ENCODE results near the gene SPATS2.

Gene SPATS2

DNA sequence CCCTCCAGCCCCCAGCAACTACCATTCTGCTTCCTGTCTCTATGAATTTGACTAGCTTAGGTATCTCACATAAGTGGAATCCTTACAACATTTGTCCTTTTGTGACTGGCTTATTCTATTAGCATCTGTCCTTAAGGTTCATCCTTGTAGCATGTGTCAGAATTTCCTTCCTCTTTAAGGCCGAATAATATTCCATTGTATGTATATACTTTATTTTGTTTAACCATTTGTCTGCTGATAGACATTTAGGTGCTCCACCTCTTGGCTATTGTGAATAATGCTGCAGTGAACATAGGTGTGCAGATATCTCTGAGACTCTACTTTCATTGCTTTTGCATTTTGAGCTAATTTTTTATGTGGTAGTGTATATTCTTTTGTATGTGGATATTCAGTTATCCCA is 75.7 kb downstream of the SPATS2 start:
- TF ChIP-seq, protein P1, sequence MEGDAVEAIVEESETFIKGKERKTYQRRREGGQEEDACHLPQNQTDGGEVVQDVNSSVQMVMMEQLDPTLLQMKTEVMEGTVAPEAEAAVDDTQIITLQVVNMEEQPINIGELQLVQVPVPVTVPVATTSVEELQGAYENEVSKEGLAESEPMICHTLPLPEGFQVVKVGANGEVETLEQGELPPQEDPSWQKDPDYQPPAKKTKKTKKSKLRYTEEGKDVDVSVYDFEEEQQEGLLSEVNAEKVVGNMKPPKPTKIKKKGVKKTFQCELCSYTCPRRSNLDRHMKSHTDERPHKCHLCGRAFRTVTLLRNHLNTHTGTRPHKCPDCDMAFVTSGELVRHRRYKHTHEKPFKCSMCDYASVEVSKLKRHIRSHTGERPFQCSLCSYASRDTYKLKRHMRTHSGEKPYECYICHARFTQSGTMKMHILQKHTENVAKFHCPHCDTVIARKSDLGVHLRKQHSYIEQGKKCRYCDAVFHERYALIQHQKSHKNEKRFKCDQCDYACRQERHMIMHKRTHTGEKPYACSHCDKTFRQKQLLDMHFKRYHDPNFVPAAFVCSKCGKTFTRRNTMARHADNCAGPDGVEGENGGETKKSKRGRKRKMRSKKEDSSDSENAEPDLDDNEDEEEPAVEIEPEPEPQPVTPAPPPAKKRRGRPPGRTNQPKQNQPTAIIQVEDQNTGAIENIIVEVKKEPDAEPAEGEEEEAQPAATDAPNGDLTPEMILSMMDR (IDR thresholded peaks at IDR 0.05; ENCODE audit: low read depth, low read length, missing control alignments): no peak
- Histone ChIP-seq H3K36me3 (replicated peaks) (peaks cover 2% of the 10 kb centered on the region), H3K27me3 (replicated peaks) (no peaks in the 10 kb centered on the region), H3K4me3 (ENCODE audit: low read depth, low read length) (no peak overlapping the region), H3K27ac (no peak overlapping the region)
- in situ Hi-C loops (cut with HindIII; ENCODE audit: low pct_ligation_motif_present, low sequenced_read_pairs): no loop called here
- no peak for DNase-seq

DNA sequence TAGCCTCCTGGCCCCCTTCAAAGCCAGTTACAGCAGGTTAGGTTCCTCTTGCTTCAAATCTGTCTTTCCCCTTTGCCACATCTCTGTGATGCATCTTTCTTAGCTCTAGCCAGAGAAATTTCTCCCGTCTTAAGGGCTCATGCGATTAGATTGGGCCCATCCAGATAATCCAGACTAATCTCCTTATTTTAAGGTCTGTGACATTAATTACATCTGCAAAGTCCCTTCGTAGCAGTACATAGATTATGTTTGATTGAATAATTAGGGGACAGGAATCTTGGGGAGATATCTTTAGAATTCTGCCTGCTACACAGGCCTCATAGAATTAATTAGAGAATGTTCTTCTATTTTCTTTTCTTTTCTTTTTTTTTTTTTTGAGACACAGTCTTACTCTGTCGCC is 79.3 kb downstream of the SPATS2 start:
- in situ Hi-C loops (cut with HindIII; ENCODE audit: low pct_ligation_motif_present, low sequenced_read_pairs): no loop called here
- TF ChIP-seq, protein P1 (IDR thresholded peaks at IDR 0.05; ENCODE audit: low read depth, low read length, missing control alignments): no peak
- H3K4me3 ChIP-seq (ENCODE audit: low read depth, low read length): no peak overlapping the region
- H3K27me3 ChIP-seq (replicated peaks): no peaks in the 10 kb centered on the region
- peaks cover 2% of the 10 kb centered on the region for H3K36me3 ChIP-seq (replicated peaks)
- H3K27ac ChIP-seq: no peak overlapping the region
- no peak for DNase-seq

DNA sequence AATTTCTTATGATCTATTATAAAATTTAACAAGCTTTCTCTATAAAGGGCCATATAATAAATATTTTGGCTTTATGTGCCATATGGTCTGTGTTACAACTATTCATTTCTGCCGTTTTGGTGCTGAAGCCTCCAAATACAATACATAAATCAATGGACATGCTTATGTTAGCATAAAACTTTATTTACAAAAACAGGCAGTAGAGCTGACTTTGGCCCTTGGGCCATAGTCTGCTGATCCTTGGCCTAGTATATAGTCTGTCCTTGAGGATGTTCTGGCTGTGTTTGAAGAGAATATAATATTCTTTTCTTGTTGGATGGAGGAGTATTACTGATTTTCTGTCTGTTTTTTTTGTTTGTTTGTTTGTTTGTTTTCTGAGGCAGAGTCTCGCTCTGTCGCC is 81.6 kb downstream of the SPATS2 start:
- in situ Hi-C loops (cut with HindIII; ENCODE audit: low pct_ligation_motif_present, low sequenced_read_pairs): no loop called here

DNA sequence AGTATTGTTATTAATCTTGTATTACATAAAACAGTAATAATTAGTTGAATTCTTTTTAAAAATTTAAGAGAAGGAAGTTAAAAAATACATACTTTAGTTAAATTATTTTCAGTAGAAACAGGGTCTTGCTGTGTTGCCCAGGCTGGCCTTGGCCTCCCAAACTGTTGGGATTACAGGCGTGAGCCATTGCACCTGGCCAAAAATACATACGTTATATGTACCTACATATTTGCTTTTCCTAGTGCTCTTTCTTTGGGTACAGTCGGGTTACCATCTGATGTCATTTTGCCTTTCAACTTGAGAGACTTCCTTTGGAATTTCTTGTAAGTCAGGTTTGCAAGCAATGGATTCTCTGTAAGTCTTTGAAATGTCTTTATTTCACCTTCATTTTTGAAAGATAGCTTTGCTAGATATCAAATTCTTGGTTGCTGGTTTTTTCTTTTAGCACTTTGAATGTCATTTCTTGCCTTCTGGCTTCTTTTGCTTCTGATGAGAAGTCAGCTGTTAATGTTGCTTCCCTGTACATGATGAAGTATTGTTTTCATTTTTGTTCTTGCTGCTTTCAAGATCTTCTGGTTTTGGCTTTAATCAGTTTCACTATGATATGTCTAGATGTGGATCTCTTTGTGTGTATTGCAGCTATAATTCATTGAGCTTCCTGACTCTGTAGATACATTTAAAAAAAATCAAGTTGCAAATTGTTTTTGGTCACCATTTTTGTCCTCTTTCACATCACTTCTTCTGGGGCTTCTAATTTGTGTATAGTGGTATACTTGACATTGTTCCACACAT is 84.4 kb downstream of the SPATS2 start:
- TF ChIP-seq, protein P1 (IDR thresholded peaks at IDR 0.05; ENCODE audit: low read depth, low read length, missing control alignments): no peak
- no peaks in the 10 kb centered on the region for H3K27me3 ChIP-seq (replicated peaks)

More for the DNA sequence above, 81.6 kb downstream of the SPATS2 start:
- no peak for DNase-seq
- TF ChIP-seq, protein P1 (IDR thresholded peaks at IDR 0.05; ENCODE audit: low read depth, low read length, missing control alignments): no peak
- Histone ChIP-seq H3K36me3 (replicated peaks) (no peaks in the 10 kb centered on the region), H3K4me3 (ENCODE audit: low read depth, low read length) (no peak overlapping the region), H3K27me3 (replicated peaks) (no peaks in the 10 kb centered on the region), H3K27ac (no peak overlapping the region)

DNA sequence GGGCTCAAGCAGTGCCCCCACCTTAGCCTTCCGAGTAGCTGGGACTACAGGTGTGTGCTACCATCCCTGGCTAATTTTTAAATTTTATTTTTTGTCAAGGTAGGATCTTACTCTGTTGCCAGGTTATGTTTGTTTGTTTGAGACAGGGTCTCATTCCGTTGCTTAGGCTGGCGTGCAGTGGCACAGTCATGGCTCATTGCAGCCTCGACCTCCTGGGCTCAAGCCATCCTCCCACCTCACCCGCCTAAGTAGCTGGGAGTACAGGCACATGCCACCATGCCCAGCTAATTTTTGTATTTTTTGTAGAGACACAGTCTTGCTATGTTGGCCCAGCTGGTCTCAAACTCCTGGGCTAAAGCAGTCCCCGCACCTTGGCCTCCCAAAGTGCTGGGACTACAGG is 88.2 kb downstream of the SPATS2 start:
- H3K36me3 ChIP-seq (replicated peaks): peaks cover 3% of the 10 kb centered on the region

More for the DNA sequence above, 84.4 kb downstream of the SPATS2 start:
- DNase-seq: no peak
- no peak overlapping the region for H3K4me3 ChIP-seq (ENCODE audit: low read depth, low read length)
- H3K36me3 ChIP-seq (replicated peaks): no peaks in the 10 kb centered on the region
- no peak overlapping the region for H3K27ac ChIP-seq
- in situ Hi-C loops (cut with HindIII; ENCODE audit: low pct_ligation_motif_present, low sequenced_read_pairs): no loop called here

More for the DNA sequence above, 88.2 kb downstream of the SPATS2 start:
- H3K27me3 ChIP-seq (replicated peaks): no peaks in the 10 kb centered on the region
- no peak overlapping the region for H3K27ac ChIP-seq
- DNase-seq: no peak
- TF ChIP-seq, protein P1 (IDR thresholded peaks at IDR 0.05; ENCODE audit: low read depth, low read length, missing control alignments): no peak
- H3K4me3 ChIP-seq (ENCODE audit: low read depth, low read length): no peak overlapping the region
- in situ Hi-C loops (cut with HindIII; ENCODE audit: low pct_ligation_motif_present, low sequenced_read_pairs): no loop called here

All from brain microvascular endothelial cell (primary cell).